NCI-H446 (cell line): Measurements from ENCODE around the gene EGLN1.
A peak's percentile ranks its signal among the peaks of the same experiment; 100 is the strongest.

Experiments used
- DNase-seq, 2 experiments: peaks; one replicate each; lab custom pipeline; 2025; lab: John Stamatoyannopoulos, UW

EGLN1 gene

DNA sequence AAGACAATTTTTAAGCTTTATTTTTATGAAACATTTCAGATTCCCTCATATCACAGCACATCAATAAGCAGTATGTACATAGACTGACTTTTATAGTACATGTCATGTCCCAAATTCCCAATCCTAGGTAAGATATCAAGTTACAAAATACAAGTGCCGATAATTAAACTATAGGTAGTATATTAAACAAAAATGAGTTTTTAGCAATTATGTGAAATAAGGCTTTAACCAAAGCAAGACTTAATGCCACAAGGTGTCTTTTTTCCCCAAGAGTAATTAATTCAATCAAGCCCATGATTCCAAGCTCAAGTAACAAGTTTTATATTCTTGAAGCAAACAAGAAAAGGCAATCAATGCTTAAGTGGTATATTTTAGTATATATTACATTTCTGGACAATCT lies 89.3 kb downstream of the EGLN1 start:
- no peak for DNase-seq

GRCh38 chr1:231329483-231329882 lies 92.6 kb downstream of the EGLN1 start:
- no peak for DNase-seq

DNA sequence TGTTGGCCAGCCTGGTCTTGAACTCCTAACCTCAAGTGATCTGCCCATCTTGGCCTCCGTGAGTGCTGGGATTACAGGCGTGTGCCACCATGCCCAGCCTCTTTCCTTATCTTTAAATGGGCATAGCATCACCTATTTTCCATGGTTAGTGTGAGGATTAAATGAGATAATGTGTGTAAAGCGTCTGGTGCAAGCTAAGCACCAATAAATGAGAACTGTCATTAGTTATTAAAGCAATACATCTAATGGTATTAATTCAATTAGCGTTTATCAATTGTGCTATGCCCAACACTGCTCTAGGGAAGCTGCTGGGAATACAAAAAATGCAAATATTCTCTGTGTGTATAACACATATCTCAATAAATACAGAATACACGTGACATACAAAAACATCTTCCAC lies 94.5 kb downstream of the EGLN1 start:
- DNase-seq: no peak

- no peak for DNase-seq
These were observed 95.8 kb downstream of the EGLN1 start for GRCh38 chr1:231326248-231326647.

DNA sequence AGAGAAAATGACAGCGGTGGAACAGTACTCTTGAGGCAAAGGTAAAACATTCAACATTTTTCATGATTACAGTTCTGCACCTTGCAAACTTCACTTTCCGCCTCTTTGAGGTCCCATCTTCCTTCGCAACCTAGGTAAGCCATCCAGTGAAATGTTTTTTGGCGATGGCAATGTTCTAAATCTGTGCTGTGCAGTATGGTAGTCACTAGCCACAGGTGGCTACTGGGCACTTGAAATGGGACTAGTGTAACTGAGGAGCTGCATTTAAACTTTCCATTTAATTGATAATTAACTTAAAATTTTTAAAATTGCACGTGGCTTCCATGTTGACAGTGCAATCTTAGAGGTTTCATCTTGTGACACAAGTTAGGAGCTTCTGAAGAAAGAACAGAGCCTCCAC lies 97.4 kb downstream of the EGLN1 start:
- no peak for DNase-seq

GRCh38 chr1:231322880-231323530 lies 99.1 kb downstream of the EGLN1 start:
- DNase-seq: no peak

- DNase-seq: no peak
These were observed 103.0 kb downstream of the EGLN1 start for GRCh38 chr1:231319080-231319479.

- DNase-seq: no peak
These were observed 103.5 kb downstream of the EGLN1 start for GRCh38 chr1:231318568-231318967.

GRCh38 chr1:231318015-231318355 lies 104.1 kb downstream of the EGLN1 start:
- DNase-seq: no peak

DNA sequence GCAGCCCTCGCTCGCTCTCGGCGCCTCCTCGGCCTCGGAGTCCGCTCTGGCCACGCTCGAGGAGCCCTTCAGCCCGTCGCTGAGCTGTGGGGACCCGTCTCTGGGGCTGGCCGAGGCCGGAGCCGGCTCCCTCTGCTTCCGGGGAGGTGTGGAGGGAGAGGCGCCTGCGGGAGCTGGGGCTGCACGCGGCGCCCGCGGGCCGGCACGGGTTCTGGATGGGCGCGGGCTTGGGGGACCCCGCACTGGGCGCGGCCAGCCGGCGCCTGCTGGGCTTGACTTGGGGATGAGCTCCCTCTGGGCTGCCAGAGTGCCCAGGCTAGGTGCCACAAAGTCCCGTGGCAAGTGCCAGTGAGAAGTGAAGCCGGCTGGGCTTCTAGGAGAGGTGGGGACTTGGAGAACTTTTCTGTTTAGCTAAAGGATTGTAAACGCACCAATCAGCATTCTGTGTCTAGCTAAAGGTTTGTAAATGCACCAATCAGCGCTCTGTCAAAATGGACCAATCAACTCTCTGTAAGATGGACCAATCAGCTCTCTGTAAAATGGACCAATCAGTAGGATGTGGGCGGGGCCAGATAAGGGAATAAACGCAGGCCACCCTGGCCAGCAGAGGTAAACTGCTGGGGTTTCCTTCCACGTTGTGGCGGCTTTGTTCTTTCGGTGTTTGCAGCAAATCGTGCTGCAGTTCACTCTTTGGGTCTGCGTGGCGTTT lies 104.6 kb downstream of the EGLN1 start:
- DNase-seq: no peak

GRCh38 chr1:231315887-231316286 lies 106.2 kb downstream of the EGLN1 start:
- DNase-seq: peak; percentile 4 to 41
